HEK293 (cell line): ENCODE results near the gene PLEKHA6.
A peak's percentile ranks its signal among the peaks of the same experiment; 100 is the strongest.
"Not testable (repeated sequence)": the region's sequence is repeated elsewhere in the genome, so short reads cannot be mapped to it uniquely, and the experiment has no call there.

Experiments used
- CTCF ChIA-PET: fragments of 350-600 bp; formaldehyde crosslinking; extraction: SDS; loops from one replicate; lab custom pipeline; 2021; ENCODE audit warnings: antibody characterized with exemption; lab: Yijun Ruan, JAX
- POLR2A ChIA-PET: fragments of 300-600 bp; formaldehyde crosslinking; extraction: SDS; loops from one replicate; lab custom pipeline; 2020; ENCODE audit warnings: antibody characterized with exemption, inconsistent platforms; lab: Yijun Ruan, JAX
- H3K27ac ChIP-seq: fragments of 200-500 bp; sonication (Bioruptor generic); 2 replicates; pipeline ENCODE4 v1.5.1; 2014; ENCODE audit warnings: low read depth, low read length, control low read depth, inconsistent platforms; ENCODE audit errors: extremely low read depth
- H3K36me3 ChIP-seq, 2 experiments: fragments of 200-500 bp in 1 of 2; sonication (Bioruptor generic) in 1 of 2; 1 replicate in 1 of 2; 2 replicates in 1 of 2; pipeline ENCODE4 v1.5.1; 2014 to 2017; ENCODE audit warnings: inconsistent platforms in 2 of 2, low read length in 2 of 2; ENCODE audit not compliant: control insufficient read depth in 2 of 2, insufficient read depth in 1 of 2
- H3K4me1 ChIP-seq: fragments of 200-500 bp; sonication (Bioruptor generic); 2 replicates; pipeline ENCODE4 v1.5.1; 2014; ENCODE audit warnings: mild to moderate bottlenecking, low read length, inconsistent platforms; ENCODE audit not compliant: control insufficient read depth, insufficient read depth
- H3K4me3 ChIP-seq: 2 replicates; pipeline ENCODE4 v1.5.1; 2011; ENCODE audit warnings: low read depth, mild to moderate bottlenecking, control low read depth, low read length, moderate library complexity
- H3K9me3 ChIP-seq: fragments of 200-500 bp; sonication (Bioruptor generic); 2 replicates; pipeline ENCODE4 v1.5.1; 2014; ENCODE audit warnings: low read depth, low read length, inconsistent platforms; ENCODE audit not compliant: control insufficient read depth, insufficient read depth
- PRDM4 ChIP-seq: fragments of 450-650 bp; formaldehyde crosslinking; IDR thresholded peaks from 2 replicates; pipeline ENCODE4 v1.5.1; 2017; ENCODE audit warnings: missing biosample characterization, missing genetic modification characterization
- TSHZ1 ChIP-seq: fragments of 450-650 bp; formaldehyde crosslinking; IDR thresholded peaks from 2 replicates; pipeline ENCODE4 v1.5.1; 2016; ENCODE audit warnings: missing biosample characterization, missing genetic modification characterization, borderline replicate concordance
- WT1 ChIP-seq: fragments of 450-650 bp; formaldehyde crosslinking; IDR thresholded peaks from 2 replicates; pipeline ENCODE4 v1.5.1; 2016; ENCODE audit warnings: missing biosample characterization, missing genetic modification characterization
- ZBTB17 ChIP-seq: fragments of 450-650 bp; formaldehyde crosslinking; IDR thresholded peaks from 2 replicates; pipeline ENCODE4 v1.5.1; 2016; ENCODE audit warnings: missing biosample characterization, missing genetic modification characterization
- ZBTB21 ChIP-seq: fragments of 450-650 bp; formaldehyde crosslinking; IDR thresholded peaks from 2 replicates; pipeline ENCODE4 v1.5.1; 2017; ENCODE audit warnings: missing biosample characterization, missing genetic modification characterization
- ZIC2 ChIP-seq: fragments of 450-650 bp; formaldehyde crosslinking; IDR thresholded peaks from 2 replicates; pipeline ENCODE4 v1.5.1; 2016; ENCODE audit warnings: missing biosample characterization, missing genetic modification characterization
- ZNF175 ChIP-seq: fragments of 450-650 bp; formaldehyde crosslinking; IDR thresholded peaks from 2 replicates; pipeline ENCODE4 v1.5.1; 2016; ENCODE audit warnings: missing biosample characterization, missing genetic modification characterization
- ZNF19 ChIP-seq: fragments of 450-650 bp; formaldehyde crosslinking; IDR thresholded peaks from 2 replicates; pipeline ENCODE4; 2016; ENCODE audit warnings: missing biosample characterization, missing genetic modification characterization, low read depth
- ZNF398 ChIP-seq: fragments of 450-650 bp; formaldehyde crosslinking; IDR thresholded peaks from 2 replicates; pipeline ENCODE4 v1.5.1; 2017; ENCODE audit warnings: missing biosample characterization, missing genetic modification characterization
- ZNF449 ChIP-seq: fragments of 450-650 bp; formaldehyde crosslinking; IDR thresholded peaks from 2 replicates; pipeline ENCODE4 v1.5.1; 2017; ENCODE audit warnings: missing biosample characterization, mild to moderate bottlenecking, missing genetic modification characterization, moderate library complexity
- ZNF518A ChIP-seq: fragments of 450-650 bp; formaldehyde crosslinking; conservative IDR thresholded peaks from 2 replicates; pipeline ENCODE4 v1.5.1; 2016; ENCODE audit warnings: low read depth, missing biosample characterization, missing genetic modification characterization
- ZNF692 ChIP-seq: fragments of 450-650 bp; formaldehyde crosslinking; IDR thresholded peaks from 2 replicates; pipeline ENCODE4 v1.5.1; 2016; ENCODE audit warnings: missing biosample characterization, missing genetic modification characterization

The PLEKHA6 gene

GRCh38 chr1:204310970-204311369, 48.8 kb downstream of the PLEKHA6 start:
- H3K27ac ChIP-seq, H3K4me1 ChIP-seq, H3K4me3 ChIP-seq, POLR2A ChIA-PET, H3K36me3 ChIP-seq, H3K9me3 ChIP-seq: not testable (repeated sequence)
- peak; percentile 55; the same call in 1 of the 2 replicates for TF ChIP-seq ZIC2 (tag by site-specific recombination)
- CTCF ChIA-PET = interaction anchor here (1.4 kb wide), 1 partner anchor 53 kb away, joined by 5 read pairs; no protein-coding TSS in a partner anchor

GRCh38 chr1:204308023-204308628, 51.6 kb downstream of the PLEKHA6 start:
- Histone ChIP-seq H3K4me1 (peaks cover 4% of the 10 kb centered on the region), H3K27ac (no peak overlapping the region), H3K36me3 (no peaks in the 10 kb centered on the region), H3K4me3 (no peak overlapping the region), H3K9me3 (no peaks in the 10 kb centered on the region)
- ChIA-PET CTCF (interaction anchor here (0.6 to 2.1 kb wide), 6 partner anchors 13 to 361 kb away, joined by 3 to 10 read pairs (median 3); no protein-coding TSS in a partner anchor), POLR2A (no interaction called here)
- no peak for TF ChIP-seq ZNF175
- TF ChIP-seq ZNF518A (tag by site-specific recombination) = no peak
- peak; percentile 84; the same call in 1 of the 2 replicates for TF ChIP-seq TSHZ1 (tag by site-specific recombination)
- TF ChIP-seq ZNF19 (tag by site-specific recombination) = no peak

- CTCF ChIA-PET = interaction anchor here (0.6 to 2.1 kb wide), 4 partner anchors 49 to 361 kb away, joined by 3 to 10 read pairs (median 3); no protein-coding TSS in a partner anchor
- no peak overlapping the region for H3K27ac ChIP-seq
- H3K9me3 ChIP-seq = no peaks in the 10 kb centered on the region
- H3K36me3 ChIP-seq = no peaks in the 10 kb centered on the region
- H3K4me1 ChIP-seq = peaks cover 4% of the 10 kb centered on the region; the same call in 1 of the 2 replicates
- H3K4me3 ChIP-seq = no peak overlapping the region
- POLR2A ChIA-PET = no interaction called here
- no peak for TF ChIP-seq ZBTB21 (tag by site-specific recombination)
- 0 out of 2 replicates have a peak, but pooled peaks have one; percentile 61 for TF ChIP-seq ZNF449
- TF ChIP-seq ZNF398 = peak; percentile 74
- TF ChIP-seq ZBTB17 (tag by site-specific recombination) = peak; percentile 75
- no peak for TF ChIP-seq PRDM4 (tag by site-specific recombination)
- TF ChIP-seq WT1 = peak; percentile 85
- no peak for TF ChIP-seq ZNF692 (tag by site-specific recombination)
- peak; percentile 48; the same call in 1 of the 2 replicates for TF ChIP-seq ZIC2 (tag by site-specific recombination)
Observed at GRCh38 chr1:204307334-204307883, 52.3 kb downstream of the PLEKHA6 start.
